GM19455 (cell line): ENCODE results near the gene TMCC3.

ENCODE experiments used
- ATAC-seq: cut with Tn5 transposase; IDR thresholded peaks from one replicate; pipeline ENCODE4 v1.9.1; 2021; ENCODE audit not compliant: unreplicated experiment

Gene TMCC3

DNA sequence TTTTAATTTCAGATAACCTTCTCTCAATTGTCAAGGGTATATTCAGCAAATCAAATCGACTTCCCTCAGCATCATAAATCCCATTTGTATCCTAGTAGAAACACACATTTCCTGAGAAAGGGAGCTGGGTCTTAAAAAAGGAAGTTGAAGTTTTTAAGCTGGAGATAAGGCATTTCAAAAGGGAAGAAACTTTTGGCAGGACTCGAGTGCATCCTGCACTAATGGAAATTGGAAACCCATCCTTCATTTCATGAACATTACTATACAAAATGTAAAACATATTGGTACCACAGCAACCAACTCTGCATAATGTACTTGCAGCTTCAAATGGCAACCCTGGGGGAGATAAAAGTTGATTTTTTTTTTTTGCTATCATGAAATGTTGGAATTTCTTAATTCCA, 23.7 kb upstream of the TMCC3 start:
- ATAC-seq, result no peak

GRCh38 chr12:94673496-94673895, 23.1 kb upstream of the TMCC3 start:
- ATAC-seq, result no peak

DNA sequence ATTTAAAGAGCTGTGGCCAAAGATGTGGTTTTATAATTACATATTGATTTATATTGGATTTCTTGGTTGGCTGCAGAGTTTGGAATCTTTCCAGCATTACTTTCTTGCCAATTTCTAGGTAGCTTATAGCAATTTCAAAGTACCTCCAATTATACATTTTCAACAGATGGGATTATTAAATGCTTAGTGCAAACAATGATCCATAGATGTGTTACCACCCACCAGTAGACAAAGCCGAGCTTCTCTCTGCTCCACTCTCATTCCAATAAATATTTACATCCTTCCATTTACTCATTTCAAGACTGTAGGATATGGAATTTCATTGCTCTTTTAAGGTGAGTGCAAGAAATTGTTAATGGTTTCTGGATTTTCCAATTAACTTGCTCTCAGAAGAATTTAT, 21.6 kb upstream of the TMCC3 start:
- ATAC-seq, result no peak

- ATAC-seq, result no peak
Measured at GRCh38 chr12:94670898-94671297, 20.5 kb upstream of the TMCC3 start.

DNA sequence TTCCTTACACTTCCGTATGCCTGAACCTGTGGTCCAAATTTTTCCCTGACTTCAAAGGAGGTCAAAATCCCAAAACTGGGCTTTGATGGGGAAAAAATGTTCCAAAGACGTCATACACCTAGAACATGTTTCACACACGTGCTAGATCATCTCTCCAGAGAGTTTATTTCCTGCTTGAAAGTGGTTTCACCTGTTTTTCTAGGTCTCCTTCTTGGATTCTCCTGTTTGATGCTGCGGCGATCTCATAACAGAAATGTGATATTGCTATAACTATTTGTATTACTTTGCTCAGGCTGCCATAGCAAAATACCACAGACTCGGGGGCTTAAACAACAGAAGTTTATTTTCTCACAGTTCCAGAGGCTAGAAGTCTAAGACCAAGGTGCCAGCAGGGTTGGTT, 19.7 kb upstream of the TMCC3 start:
- ATAC-seq, result no peak

DNA sequence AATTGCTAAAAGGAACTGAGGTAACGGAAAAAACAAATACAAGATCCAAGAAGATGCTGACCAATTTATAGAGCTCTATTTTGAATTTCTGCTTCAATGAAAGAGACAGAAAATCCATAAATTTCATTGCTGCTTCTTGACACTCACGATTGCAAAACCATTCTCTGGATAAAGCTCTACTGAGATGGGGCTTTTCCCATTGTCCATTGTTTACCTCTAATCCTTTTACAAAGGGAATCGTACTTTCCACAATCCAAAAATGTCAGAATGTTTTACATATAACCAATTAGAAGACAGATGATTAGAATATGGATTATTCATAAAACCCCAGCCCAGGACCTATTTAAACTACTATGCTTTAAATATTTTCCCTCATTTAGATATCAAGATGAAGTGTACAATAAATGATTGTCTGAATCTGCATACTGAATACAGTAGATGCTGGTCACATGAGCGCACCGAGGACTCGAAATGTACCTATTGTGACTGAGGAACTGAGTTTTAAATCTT, 16.7 kb upstream of the TMCC3 start:
- ATAC-seq, result no peak

DNA sequence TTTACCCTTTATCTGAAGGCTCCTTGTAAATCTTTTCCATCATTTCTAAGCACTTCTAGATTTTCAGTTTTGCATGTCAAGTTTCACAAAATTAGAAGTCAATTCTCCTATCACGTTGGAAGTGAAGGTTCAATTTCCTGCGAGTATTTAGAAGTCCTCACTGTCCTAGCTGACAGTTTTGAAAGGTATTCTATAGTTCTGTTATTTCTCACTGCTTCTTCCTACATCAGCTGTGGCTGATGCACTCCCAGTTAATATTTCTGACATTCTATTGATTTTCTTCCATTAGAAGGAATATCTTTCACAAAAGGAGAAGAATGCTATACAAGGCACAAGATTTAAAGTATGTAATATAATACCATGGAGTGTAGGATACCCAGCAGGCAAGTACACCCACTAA, 15.8 kb upstream of the TMCC3 start:
- ATAC-seq, result no peak

DNA sequence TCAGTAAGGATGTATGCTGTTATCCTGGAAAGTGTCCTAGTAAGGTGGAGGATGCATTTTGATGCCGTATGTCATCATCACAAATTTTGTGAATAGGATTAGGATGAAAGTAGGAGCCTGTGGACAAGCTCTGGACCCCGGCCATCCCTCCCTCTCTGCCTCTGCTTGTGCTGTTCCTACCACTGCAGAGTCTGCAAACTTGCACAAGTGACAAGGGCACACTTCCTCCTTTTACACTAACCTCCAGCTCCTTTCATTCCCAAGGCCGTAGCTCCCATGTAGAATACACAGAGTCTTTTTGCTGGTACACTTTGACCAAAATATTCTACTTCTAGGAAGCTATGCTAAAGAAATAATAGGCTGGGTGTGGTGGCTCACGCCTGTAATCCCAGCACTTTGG, 13.3 kb upstream of the TMCC3 start:
- no peak for ATAC-seq

DNA sequence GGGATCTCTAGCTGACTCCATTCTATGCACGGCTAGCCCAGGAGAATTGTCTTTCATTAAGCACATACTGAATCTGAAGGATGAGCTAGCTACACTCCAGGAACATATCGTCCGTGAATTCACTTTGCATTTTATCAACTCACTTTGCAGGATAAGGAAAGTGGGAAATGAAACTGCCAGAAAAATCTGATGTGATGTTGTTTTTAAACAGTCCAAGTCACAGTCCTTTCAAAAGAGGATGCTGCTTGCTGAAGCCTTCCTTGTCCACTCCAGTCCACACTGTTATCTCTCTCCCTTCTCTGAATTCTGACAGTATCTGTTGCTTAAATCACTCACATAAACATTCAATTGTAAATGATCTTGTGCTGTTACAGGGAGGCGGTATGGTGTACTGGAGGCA, 12.7 kb upstream of the TMCC3 start:
- no peak for ATAC-seq

GRCh38 chr12:94660436-94660835, 10.1 kb upstream of the TMCC3 start:
- ATAC-seq, result no peak

GRCh38 chr12:94659346-94659930, 9.1 kb upstream of the TMCC3 start:
- ATAC-seq, result no peak

GRCh38 chr12:94658931-94659330, 8.6 kb upstream of the TMCC3 start:
- ATAC-seq, result no peak

GRCh38 chr12:94656556-94656955, 6.2 kb upstream of the TMCC3 start:
- no peak for ATAC-seq

DNA sequence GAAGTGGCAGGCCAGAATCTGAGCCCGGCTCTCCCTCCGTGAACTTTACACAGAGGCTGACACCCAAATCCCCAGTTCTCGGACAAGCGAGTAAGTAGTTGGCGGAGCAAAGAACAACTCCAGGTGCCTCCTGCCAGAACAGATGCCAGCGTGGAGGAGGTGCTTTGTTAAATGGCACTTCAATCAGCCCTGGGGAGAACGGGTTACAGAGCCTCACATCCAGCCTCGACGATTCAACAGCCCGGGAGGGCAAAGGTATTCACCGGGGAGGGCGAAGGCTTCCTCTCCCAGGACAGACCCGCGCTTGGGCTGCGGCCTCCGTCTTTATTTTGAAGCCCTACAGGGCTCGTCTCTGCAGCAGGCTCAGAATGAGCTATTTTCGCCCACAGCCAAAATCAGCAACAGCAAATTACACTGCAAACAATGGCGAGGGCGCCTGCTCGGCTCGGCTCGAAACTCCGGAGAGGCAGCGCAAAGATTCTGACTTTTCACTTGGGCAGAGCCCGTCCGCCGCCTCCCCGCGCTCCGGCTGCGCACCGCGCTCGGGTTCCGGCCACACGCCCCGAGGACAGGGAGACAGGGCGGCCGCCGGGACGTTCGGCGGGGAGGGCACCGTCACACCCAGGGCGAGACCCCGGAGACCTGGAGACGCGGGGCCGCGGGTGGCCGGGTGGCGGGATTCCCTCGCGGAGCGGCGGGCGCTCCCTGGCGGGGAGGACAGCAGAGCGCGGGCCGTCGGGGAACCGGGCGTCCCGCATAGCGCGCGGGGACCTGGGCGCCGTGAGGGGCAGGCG, 811 bp downstream of the TMCC3 start:
- ATAC-seq, result peak; percentile 55

DNA sequence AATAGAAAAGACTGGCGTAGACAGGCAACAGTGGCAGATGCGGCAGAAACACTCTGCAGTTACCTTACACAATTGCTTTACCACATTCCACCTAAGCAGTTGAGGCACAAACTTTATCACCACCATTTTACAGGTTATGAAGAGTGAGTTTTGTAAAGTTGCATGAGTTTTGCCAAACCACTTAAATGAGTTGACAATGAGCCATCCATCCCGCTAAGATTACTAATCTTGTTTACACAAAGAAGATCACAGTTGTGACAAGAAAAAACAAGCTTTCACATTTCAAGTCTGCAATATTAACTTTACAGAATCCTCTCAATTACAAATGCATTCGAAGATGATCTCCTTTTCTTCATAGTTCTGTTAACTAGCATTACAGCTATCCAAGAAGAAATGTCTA, 1.8 kb downstream of the TMCC3 start:
- no peak for ATAC-seq

GRCh38 chr12:94644141-94644979, 6.0 kb downstream of the TMCC3 start:
- ATAC-seq, result no peak

GRCh38 chr12:94643606-94644005, 6.8 kb downstream of the TMCC3 start:
- ATAC-seq, result no peak

GRCh38 chr12:94641283-94641682, 9.1 kb downstream of the TMCC3 start:
- no peak for ATAC-seq

- peak; percentile 80 for ATAC-seq
Measured at GRCh38 chr12:94640134-94640928, 10.0 kb downstream of the TMCC3 start.

- no peak for ATAC-seq
Measured at GRCh38 chr12:94638521-94638920, 11.8 kb downstream of the TMCC3 start.
